Measurements from ENCODE around the gene YES1.

DNA sequence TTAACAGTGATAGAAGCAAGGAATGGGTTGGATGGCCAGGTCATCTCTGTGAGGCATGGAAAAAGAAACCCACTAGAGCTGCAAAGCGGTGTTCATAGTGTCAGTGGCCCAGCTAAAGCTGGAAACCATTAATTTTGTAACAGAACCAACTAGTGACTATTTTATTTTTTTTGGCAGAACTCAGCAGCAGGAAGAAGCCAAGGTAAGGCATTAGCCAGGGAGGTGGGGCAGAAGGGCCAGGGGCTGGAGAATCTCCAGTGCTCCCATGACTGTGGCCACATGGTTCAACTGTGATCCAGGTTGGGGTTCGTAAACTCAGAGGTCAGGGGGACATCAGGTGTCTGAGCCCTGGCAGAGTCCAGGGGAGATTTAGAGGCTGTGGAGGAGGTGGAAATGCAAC lies 25.9 kb upstream of the YES1 start:
- no peak for TF ChIP-seq POLR2A (IDR thresholded peaks at IDR 0.05)
- TF ChIP-seq, protein P1, sequence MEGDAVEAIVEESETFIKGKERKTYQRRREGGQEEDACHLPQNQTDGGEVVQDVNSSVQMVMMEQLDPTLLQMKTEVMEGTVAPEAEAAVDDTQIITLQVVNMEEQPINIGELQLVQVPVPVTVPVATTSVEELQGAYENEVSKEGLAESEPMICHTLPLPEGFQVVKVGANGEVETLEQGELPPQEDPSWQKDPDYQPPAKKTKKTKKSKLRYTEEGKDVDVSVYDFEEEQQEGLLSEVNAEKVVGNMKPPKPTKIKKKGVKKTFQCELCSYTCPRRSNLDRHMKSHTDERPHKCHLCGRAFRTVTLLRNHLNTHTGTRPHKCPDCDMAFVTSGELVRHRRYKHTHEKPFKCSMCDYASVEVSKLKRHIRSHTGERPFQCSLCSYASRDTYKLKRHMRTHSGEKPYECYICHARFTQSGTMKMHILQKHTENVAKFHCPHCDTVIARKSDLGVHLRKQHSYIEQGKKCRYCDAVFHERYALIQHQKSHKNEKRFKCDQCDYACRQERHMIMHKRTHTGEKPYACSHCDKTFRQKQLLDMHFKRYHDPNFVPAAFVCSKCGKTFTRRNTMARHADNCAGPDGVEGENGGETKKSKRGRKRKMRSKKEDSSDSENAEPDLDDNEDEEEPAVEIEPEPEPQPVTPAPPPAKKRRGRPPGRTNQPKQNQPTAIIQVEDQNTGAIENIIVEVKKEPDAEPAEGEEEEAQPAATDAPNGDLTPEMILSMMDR (IDR thresholded peaks at IDR 0.05): no peak

Measured in prostate gland (tissue), 2 donors.